ENCODE measurements around the gene DNAJC9.

GRCh38 chr10:73225518-73225917 is 21.5 kb downstream of the DNAJC9 start:
- no peak for TF ChIP-seq CEBPB (IDR thresholded peaks at IDR 0.05)
- TF ChIP-seq POLR2AphosphoS2 (conservative IDR thresholded peaks at IDR 0.05; ENCODE audit: low read length), result no peak
- TF ChIP-seq, protein P1, sequence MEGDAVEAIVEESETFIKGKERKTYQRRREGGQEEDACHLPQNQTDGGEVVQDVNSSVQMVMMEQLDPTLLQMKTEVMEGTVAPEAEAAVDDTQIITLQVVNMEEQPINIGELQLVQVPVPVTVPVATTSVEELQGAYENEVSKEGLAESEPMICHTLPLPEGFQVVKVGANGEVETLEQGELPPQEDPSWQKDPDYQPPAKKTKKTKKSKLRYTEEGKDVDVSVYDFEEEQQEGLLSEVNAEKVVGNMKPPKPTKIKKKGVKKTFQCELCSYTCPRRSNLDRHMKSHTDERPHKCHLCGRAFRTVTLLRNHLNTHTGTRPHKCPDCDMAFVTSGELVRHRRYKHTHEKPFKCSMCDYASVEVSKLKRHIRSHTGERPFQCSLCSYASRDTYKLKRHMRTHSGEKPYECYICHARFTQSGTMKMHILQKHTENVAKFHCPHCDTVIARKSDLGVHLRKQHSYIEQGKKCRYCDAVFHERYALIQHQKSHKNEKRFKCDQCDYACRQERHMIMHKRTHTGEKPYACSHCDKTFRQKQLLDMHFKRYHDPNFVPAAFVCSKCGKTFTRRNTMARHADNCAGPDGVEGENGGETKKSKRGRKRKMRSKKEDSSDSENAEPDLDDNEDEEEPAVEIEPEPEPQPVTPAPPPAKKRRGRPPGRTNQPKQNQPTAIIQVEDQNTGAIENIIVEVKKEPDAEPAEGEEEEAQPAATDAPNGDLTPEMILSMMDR (IDR thresholded peaks at IDR 0.05), result no peak
- no peak for TF ChIP-seq BHLHE40 (IDR thresholded peaks at IDR 0.05; ENCODE audit: low read depth, low read length)
- no peak for TF ChIP-seq RAD21 (conservative IDR thresholded peaks at IDR 0.05 in 1 of 2, IDR thresholded peaks at IDR 0.05 in 1 of 2)

Measured in A549 (cell line).